Measurements from ENCODE around the gene EBF3.

EBF3 gene

DNA sequence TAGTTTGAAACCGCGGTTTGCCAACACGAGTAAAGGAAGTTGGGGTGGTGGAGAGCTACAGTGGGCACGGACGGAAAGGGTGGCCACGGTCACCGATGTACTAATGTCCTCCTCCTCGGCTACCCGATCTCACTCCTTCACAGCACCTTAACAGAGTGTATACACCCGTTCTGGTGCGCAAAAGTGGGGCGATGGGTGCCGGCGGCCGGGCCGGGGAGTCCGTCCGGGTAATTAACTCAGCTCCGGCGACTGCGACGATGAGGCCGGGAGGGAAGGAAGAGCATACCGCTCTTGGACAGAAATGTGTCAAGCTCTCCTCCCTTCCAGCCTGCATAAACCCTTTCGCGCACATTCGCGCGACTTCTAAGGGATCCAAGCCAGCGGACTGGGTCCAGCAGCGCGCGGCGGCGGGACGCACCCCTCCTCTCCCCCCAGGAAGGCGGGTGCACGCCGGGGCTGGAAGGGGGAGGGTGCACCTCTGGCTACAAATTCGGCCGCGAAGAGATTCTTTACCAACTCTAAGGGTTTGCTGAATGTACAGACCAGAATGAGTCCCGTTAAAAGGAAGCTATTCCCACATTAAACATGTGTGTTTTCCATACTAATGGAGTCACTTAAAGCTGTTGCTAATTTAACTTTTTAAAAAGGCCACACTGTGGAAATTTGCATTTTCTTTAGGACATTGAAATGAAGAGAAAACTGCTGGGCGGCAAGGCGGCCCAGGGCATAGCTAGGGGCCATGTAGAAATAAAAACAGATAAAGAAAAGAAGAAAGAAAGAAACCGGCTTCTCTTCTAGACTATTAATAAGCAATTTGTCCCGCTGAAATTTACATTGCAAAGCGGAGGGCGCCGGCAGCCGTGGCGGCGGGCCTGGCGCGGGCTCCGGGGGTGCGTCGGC is 6.6 kb upstream of the EBF3 start:
- no peak for DNase-seq (ENCODE audit: low read depth)

- no peak for DNase-seq (ENCODE audit: low read depth)
Observed at GRCh38 chr10:129969911-129970464, 5.9 kb upstream of the EBF3 start.

GRCh38 chr10:129969184-129969910 is 5.3 kb upstream of the EBF3 start:
- no peak for DNase-seq (ENCODE audit: low read depth)

GRCh38 chr10:129968853-129969183 is 4.7 kb upstream of the EBF3 start:
- no peak for DNase-seq (ENCODE audit: low read depth)

- DNase-seq (ENCODE audit: low read depth): no peak
Observed at GRCh38 chr10:129968020-129968852, 4.2 kb upstream of the EBF3 start.

- no peak for DNase-seq (ENCODE audit: low read depth)
Observed at GRCh38 chr10:129967579-129968019, 3.5 kb upstream of the EBF3 start.

DNA sequence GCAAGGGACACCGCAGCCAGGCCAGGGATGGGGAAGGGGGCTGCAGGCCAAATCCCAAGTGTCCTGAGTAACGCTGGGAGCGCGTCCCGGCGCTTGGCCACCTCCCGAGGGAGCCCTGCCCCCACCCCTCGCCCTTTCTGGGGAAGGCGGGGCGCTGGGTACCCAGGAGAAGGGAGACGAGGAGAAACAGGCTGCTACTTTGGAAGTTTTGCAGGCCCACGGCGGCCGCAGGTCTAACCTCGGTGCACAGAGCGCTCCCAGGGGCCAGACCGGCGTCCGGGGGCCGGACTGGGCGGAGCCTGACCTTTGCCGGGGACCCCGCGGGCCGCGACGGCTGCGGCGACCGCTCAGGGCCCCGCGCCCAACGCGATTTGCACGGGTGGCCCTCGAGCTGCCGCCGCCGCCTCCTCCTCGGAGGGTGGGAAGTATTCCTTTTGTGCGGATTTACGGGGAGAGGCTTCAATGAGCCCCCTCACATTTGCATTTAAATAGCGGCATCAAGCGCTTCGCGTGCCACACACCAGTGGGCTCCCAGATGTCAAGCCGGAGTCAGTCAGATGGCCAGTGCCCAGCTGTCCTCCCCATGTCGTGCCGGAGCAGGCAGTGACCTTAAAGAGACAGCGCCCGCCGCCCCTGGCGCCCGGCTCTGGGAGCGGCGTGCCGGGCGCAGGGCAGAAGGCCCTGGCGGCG is 3.0 kb upstream of the EBF3 start:
- no peak for DNase-seq (ENCODE audit: low read depth)

GRCh38 chr10:129966370-129966888 is 2.4 kb upstream of the EBF3 start:
- DNase-seq (ENCODE audit: low read depth): no peak

DNA sequence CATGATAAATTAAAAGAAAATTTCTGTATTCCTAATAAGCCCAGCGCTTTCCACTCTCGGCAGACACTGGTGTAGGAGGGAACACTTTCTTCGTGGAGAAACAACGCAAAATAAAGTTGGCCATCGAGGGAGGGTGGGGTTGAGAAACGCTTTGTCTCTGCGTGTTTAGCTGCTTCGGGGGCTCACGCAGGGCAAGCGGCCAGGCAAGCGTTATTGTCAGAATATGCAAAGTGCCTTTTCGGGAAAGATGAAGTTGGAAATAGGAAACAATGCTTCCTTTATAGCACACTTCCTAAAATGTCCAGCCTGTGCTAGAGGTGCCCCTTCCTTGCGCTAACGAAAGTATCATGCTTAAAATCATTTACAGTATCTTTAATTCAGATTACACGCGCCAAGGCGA is 1.9 kb upstream of the EBF3 start:
- no peak for DNase-seq (ENCODE audit: low read depth)

GRCh38 chr10:129965425-129965808 is 1.3 kb upstream of the EBF3 start:
- no peak for DNase-seq (ENCODE audit: low read depth)

DNA sequence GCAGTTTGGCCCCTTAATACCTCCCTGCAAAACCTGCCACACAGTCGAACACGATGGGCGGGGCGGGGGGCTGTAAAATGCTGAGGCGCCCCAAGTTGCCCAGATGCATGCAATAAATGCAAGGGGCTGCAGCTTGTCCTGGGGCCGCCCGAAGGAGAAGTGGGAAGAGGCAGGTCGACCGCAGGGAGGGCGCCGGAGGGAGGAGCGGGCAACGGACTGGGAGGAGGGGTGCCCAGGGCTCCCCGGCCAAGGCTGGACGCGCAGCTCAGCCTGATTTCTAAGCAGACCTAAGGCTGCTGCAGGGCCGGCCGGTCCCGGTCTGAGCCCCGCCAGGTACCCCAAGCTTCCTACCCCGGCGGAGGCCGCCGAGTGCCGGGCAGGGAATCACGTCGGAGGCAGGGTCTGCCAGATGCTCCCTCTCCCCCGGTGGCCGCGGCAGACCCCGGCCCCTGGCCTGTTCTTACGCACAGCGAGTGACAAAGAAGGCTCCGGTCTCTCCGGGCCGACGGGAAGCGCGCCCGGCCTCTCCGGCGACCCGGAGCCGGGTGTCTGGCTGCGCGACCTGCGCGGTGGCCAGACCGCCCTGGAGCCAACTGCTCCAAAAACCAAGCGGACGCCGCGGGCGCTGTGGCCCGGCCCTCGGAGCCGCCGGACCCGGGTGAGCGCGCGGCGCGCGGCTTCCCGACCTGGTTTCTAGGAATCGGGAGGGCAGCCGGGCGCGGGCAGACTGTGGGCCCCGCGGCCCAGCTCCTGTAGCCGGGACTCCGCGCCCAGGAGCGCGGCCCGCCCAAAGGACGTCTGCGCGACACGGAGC is 744 bp upstream of the EBF3 start:
- no peak for DNase-seq (ENCODE audit: low read depth)

DNA sequence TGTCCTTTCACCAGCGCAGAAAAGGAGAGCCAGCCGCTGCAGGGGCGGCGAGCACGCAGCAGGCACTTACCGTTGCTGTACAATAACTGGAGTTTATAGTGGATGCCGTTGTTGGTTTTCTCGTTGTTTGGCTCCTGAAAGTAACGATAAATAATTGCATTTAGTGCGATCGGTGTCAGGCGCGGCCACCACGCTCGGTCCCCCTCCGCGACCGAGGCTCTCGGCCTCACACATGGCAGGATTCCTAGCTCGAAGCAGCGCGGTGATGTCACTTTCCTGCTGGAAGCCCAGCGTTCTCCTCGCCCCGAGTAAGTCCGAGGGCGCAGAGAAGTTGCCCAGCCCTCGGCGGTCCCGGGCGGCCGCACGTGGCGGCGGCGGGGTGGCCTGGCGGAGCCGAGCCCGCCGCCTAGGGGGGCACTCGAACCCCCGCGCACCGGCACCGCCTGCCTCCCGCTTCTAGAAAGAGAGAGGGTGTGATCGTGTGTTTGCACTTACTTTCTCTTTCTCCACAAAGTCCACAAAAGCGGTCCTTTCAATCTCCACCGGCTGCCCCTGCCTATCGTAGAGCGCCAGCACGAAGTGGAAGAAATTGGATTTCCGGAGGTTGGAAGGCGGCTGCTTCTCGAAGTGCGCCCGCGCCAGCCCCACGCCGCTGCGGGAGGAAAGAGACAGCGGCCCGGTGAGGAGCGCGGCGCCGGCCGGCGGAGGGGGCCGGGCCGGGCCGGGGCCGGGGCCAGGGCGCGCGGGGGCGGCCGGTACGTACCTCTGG is 1.0 kb downstream of the EBF3 start:
- DNase-seq (ENCODE audit: low read depth): no peak

DNA sequence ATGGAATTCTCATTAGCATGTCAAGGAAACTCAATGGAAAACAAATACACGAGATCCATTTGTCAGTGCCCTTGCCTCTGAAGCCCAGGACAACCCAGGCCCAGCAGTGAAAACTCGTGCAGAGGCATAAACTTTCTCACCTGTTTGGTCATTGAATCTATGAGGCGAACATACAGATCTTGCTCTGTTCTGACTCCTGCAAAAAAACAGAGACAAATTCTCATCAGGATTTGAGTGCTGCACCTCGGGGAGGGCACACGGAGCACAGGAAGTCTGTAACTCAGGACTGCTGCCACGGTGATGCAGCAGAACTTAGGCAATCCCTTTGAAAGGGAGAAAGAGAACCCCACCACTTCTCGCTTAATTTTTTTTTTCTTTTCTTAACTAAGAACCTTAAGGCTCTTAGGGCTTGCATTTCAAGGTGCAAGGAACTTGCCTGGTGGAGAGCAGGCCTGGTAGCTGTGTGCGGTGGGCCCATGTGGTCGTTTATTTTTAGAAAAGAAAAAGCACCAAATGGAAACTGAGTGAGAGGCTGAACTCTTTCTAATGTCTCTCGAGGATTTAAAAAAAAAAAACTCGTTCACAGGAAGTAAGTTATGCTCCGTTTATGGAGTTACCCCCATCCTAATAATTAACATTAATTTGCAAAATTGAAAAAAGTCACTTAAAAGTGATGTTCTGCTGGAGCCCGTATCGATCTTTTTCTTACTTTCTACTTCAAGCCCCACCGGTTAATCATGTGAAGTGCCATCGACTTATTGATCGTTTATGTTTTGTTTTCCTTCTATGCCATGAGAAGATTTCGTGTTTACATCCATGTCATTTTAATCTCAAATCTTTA is 1.8 kb downstream of the EBF3 start:
- DNase-seq (ENCODE audit: low read depth): no peak

DNA sequence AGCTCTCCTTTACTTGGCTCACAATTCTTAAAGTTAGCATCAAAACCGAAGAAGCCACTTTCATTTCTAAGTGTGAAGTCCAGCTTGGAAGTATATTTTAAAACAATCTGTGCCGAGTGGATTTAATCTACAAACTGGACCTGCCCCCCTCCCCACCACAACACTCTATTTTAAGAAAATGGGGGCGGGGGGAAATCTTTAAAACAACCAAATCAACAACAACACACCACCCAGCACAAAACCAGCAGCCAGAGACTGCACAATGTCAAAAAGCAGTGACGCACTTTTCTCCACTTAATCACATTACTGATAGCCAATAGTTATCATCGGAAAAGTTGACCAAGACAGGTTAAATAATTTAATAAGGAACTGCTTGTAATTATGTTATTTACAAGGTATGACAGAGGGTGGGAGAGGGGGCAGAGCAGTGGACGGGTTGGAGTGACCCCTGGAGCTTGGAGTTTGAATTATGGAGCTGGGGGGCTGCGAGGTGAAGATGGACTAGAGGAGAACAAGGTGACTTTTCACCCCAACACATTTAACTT is 2.8 kb downstream of the EBF3 start:
- no peak for DNase-seq (ENCODE audit: low read depth)

DNA sequence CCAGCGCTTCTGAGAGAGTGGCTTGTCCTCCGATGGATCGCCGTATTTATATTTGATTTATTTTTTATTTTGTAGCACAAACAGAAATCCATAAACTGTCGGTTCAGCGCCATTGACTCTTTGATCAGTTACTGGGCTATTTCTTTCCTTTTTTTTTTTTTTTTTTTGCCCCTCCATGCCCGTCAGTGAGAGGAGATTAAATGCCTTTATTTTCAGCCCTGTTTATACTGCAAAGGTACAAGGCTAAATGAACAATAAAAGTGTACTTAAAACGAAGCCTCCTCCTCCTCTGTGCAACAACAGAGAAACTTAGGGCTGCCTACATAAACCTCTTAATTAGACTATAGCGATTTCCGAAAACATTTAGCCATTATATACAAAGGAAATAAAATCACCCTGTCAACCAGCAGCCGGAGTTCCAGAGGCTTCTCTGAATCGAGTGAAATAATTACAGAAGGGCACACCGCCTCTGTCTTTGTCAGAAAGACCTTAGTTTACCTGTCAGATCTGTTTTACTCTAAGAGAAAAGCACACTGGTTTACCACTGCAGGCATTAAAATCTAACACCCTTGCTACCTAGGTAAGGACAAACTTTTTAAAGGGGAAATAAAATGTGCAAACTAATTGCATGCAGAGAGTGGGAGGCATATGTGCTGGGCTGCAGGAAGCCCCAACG is 3.5 kb downstream of the EBF3 start:
- no peak for DNase-seq (ENCODE audit: low read depth)

GRCh38 chr10:129959544-129960480 is 4.3 kb downstream of the EBF3 start:
- no peak for DNase-seq (ENCODE audit: low read depth)

All from stimulated activated CD4-positive, alpha-beta T cell treated with anti-CD3 and anti-CD28 coated beads, Interleukin-2, amount 100 ng/mL, for 4 hours (primary cell).